HG03342 (cell line): Measurements from ENCODE around the gene TMEM123.

Experiments
- ATAC-seq: cut with Tn5 transposase; IDR thresholded peaks from one replicate; pipeline ENCODE4 v1.9.1; 2021; ENCODE audit warnings: mild to moderate bottlenecking, moderate library complexity; ENCODE audit not compliant: unreplicated experiment

Gene TMEM123

GRCh38 chr11:102368472-102368871 lies 84.1 kb downstream of the TMEM123 start:
- peak; percentile 100 for ATAC-seq

GRCh38 chr11:102367364-102367763 lies 85.2 kb downstream of the TMEM123 start:
- no peak for ATAC-seq

GRCh38 chr11:102364991-102365390 lies 87.6 kb downstream of the TMEM123 start:
- no peak for ATAC-seq

GRCh38 chr11:102361086-102362031 lies 91.2 kb downstream of the TMEM123 start:
- peak; percentile 87 for ATAC-seq

GRCh38 chr11:102360681-102361080 lies 91.9 kb downstream of the TMEM123 start:
- no peak for ATAC-seq

GRCh38 chr11:102359372-102359771 lies 93.2 kb downstream of the TMEM123 start:
- no peak for ATAC-seq

GRCh38 chr11:102357116-102357515 lies 95.4 kb downstream of the TMEM123 start:
- no peak for ATAC-seq

GRCh38 chr11:102347462-102348370 lies 104.8 kb downstream of the TMEM123 start:
- peak; percentile 7 for ATAC-seq

- peak; percentile 89 for ATAC-seq
Measured at GRCh38 chr11:102346748-102347461, 105.7 kb downstream of the TMEM123 start, which contains the start of gene BIRC2. TSS of gene BIRC2 (plus strand) at chr11:102347214. CDS start at chr11:102349855, 2,641 bp downstream.

- ATAC-seq = no peak
Measured at GRCh38 chr11:102346456-102346747, 106.2 kb downstream of the TMEM123 start.
